Smooth muscle cell (in vitro differentiated cells): Measurements from ENCODE around the gene SLC25A38. TPM values are rescaled to one million over a fixed set of nuclear protein-coding genes. Genes with fewer than 3 reads are reported as not detected.

Experiments
- DNase-seq: peaks from one replicate; lab custom pipeline; 2025; ENCODE audit not compliant: unreplicated experiment; lab: John Stamatoyannopoulos, UW
- H2AFZ ChIP-seq: fragments of 200-600 bp; sonication (generic); 2 replicates; pipeline ENCODE4 v1.6.0; 2016; ENCODE audit warnings: antibody characterized with exemption, low read depth, mild to moderate bottlenecking
- H3F3A ChIP-seq: fragments of 200-600 bp; sonication (generic); 2 replicates; pipeline ENCODE4 v1.6.0; 2017; ENCODE audit warnings: antibody characterized with exemption, low read depth
- H3K27ac ChIP-seq: fragments of 200-600 bp; sonication (generic); 2 replicates; pipeline ENCODE4 v1.5.1; 2016; ENCODE audit warnings: low read depth, mild to moderate bottlenecking
- H3K27me3 ChIP-seq: fragments of 200-600 bp; sonication (generic); 2 replicates; pipeline ENCODE4 v1.6.1; 2016; ENCODE audit warnings: low read depth, mild to moderate bottlenecking
- H3K36me3 ChIP-seq: fragments of 200-600 bp; sonication (generic); 2 replicates; pipeline ENCODE4 v1.5.1; 2016; ENCODE audit warnings: low read depth
- H3K4me1 ChIP-seq: fragments of 200-600 bp; sonication (generic); 2 replicates; pipeline ENCODE4 v1.5.1; 2016; ENCODE audit warnings: low read depth
- H3K4me2 ChIP-seq: fragments of 200-600 bp; sonication (generic); 2 replicates; pipeline ENCODE4 v1.6.0; 2016; ENCODE audit warnings: mild to moderate bottlenecking
- H3K4me3 ChIP-seq: fragments of 200-600 bp; sonication (generic); 2 replicates; pipeline ENCODE4 v1.5.1; 2016; ENCODE audit warnings: mild to moderate bottlenecking
- H3K79me2 ChIP-seq: fragments of 200-600 bp; sonication (generic); 2 replicates; pipeline ENCODE4 v1.6.0; 2016; ENCODE audit warnings: low read depth, mild to moderate bottlenecking
- H3K9ac ChIP-seq: fragments of 200-600 bp; sonication (generic); 2 replicates; pipeline ENCODE4 v1.6.0; 2016; ENCODE audit warnings: low read depth
- H3K9me3 ChIP-seq: fragments of 200-600 bp; sonication (generic); replicated peaks from 2 replicates; pipeline ENCODE4 v1.5.1; 2016; ENCODE audit warnings: low read depth
- H4K20me1 ChIP-seq: fragments of 200-600 bp; sonication (generic); 2 replicates; pipeline ENCODE4 v1.6.0; 2016; ENCODE audit warnings: low read depth
- CTCF ChIP-seq: fragments of 200-600 bp; sonication (generic); IDR thresholded peaks from 2 replicates; pipeline ENCODE4 v1.5.1; 2017; ENCODE audit warnings: borderline replicate concordance, mild to moderate bottlenecking, antibody characterized with exemption; ENCODE audit not compliant: insufficient read depth, poor library complexity, severe bottlenecking
- WGBS: methylation state at CpG from one replicate; pipeline ENCODE4 v1.1.7; 2016; ENCODE audit warnings: low lambda C conversion rate; 5-methylcytosine and 5-hydroxymethylcytosine counted together
- polyA plus RNA-seq: library from polyadenylated mRNA; unstranded; fragments of >200 nt; fragmentation: Nextera tagmentation; extraction: Ambion mirVana; gene quantifications from 2 replicates; pipeline ENCODE4 v1.2.1, GENCODE V29; 2016
- total RNA-seq: library from RNA; depleted of rRNA; stranded (reverse); fragments of >200 nt; gene quantifications from 2 replicates; pipeline ENCODE4 v1.2.3, GENCODE V29; 2014

The SLC25A38 gene
- total and polyA plus RNA-seq, 2 experiments from 2014 or later, result 19.1 to 22.2 TPM

DNA sequence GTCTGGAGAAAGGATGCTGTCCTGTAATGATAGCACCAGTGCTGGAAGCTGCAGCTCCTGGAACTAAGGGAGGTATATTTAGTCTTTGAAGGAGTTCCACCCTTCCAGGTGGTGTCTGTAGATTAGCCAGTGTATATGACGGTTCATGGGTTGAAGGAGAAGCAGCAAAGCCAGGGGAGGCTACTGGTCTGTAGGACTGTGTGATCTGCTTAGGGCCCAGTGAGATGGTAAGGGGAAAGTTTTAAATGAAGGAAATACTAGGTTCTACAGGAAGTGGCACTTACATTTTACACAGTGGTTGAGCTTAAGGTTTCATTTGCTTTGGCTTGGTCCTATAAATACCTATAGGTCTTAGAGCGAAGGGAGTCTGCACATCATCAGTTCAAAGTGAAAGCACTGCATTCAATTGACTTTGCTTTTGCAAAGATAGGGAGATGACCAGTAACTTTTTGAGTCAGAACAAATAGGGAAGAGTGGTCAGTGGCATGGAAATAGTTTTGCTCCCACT, 5.6 kb downstream of the SLC25A38 start:
- peaks cover 52% of the 10 kb centered on the region for H4K20me1 ChIP-seq
- H3K27me3 ChIP-seq, result no peaks in the 10 kb centered on the region
- no peak for TF ChIP-seq CTCF
- no peak overlapping the region for H3K4me2 ChIP-seq
- no peak overlapping the region for H3K27ac ChIP-seq
- peaks cover 5% of the 10 kb centered on the region for H3K4me1 ChIP-seq
- H2AFZ ChIP-seq, result no peak overlapping the region
- peaks cover 16% of the 10 kb centered on the region for H3K36me3 ChIP-seq
- DNase-seq, result no peak
- H3K79me2 ChIP-seq, result peaks cover 47% of the 10 kb centered on the region
- H3K9me3 ChIP-seq, result no peaks in the 10 kb centered on the region
- 90% methylated on average over 2 of the region's 2 CpGs for WGBS
- H3K4me3 ChIP-seq, result no peak overlapping the region
- H3F3A ChIP-seq, result no peaks in the 10 kb centered on the region
- H3K9ac ChIP-seq, result no peak overlapping the region

DNA sequence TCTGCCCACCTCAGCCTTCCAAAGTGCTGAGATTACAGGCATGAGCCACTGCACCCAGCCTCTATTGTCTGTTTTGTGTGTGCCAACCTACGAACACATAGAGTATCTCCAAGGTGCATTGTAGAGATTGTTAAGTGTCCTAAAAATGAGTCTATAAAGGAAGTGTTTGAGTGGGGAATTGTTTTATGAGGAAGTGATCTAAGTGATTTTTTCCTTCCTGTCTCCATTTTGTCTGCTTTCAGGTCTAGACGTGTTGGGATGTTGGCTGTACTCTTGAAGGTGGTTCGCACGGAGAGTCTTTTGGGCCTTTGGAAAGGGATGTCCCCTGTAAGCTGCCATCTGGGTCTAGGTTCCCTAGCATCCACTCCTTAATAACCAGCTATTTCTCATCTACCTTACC, 7.0 kb downstream of the SLC25A38 start:
- Histone ChIP-seq H3K79me2 (peaks cover 38% of the 10 kb centered on the region), H3K36me3 (peaks cover 16% of the 10 kb centered on the region), H3K4me3 (no peak overlapping the region), H3K27ac (no peak overlapping the region), H3F3A (no peaks in the 10 kb centered on the region), H3K9ac (no peak overlapping the region), H3K27me3 (no peaks in the 10 kb centered on the region), H3K4me1 (no peaks in the 10 kb centered on the region), H4K20me1 (peaks cover 44% of the 10 kb centered on the region), H3K4me2 (no peak overlapping the region), H3K9me3 (no peaks in the 10 kb centered on the region), H2AFZ (no peak overlapping the region)
- DNase-seq, result no peak
- 97% methylated on average over 4 of the region's 4 CpGs for WGBS
- TF ChIP-seq CTCF, result no peak

GRCh38 chr3:39396690-39397089, 13.5 kb downstream of the SLC25A38 start:
- Histone ChIP-seq H2AFZ (no peak overlapping the region), H4K20me1 (no peaks in the 10 kb centered on the region), H3K4me1 (no peaks in the 10 kb centered on the region), H3K4me2 (no peak overlapping the region), H3K4me3 (no peak overlapping the region), H3K36me3 (peaks cover 2% of the 10 kb centered on the region), H3K9me3 (no peaks in the 10 kb centered on the region), H3K9ac (no peak overlapping the region), H3K79me2 (no peaks in the 10 kb centered on the region), H3K27ac (no peak overlapping the region), H3K27me3 (no peaks in the 10 kb centered on the region), H3F3A (no peaks in the 10 kb centered on the region)
- no peak for DNase-seq
- TF ChIP-seq CTCF, result no peak
- 93% methylated on average over 3 of the region's 3 CpGs for WGBS

DNA sequence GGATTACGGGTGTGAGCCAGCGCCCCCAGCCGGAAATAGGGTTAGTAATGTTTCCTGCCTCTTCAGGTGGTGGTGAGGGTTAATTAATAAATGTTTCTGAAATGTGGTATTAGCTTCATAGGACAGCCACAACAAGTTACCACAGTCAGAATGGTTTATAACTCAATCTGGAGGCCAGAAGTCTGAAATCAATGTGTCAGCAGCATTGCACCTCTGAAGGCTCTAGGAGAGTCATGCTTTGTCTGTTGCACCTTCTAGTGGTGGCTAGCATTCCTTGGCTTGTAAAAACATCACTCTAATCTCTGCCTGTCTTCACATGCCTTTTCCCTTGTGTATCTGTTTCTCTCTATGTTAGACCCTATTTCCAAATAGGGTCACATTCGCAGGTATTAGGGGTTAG, 15.5 kb downstream of the SLC25A38 start:
- H3K4me2 ChIP-seq, result no peak overlapping the region
- H3K36me3 ChIP-seq, result no peaks in the 10 kb centered on the region
- H4K20me1 ChIP-seq, result no peaks in the 10 kb centered on the region
- H3K9me3 ChIP-seq, result no peaks in the 10 kb centered on the region
- no peaks in the 10 kb centered on the region for H3K79me2 ChIP-seq
- no peak overlapping the region for H3K4me3 ChIP-seq
- H3F3A ChIP-seq, result no peaks in the 10 kb centered on the region
- no peaks in the 10 kb centered on the region for H3K27me3 ChIP-seq
- H3K9ac ChIP-seq, result no peak overlapping the region
- TF ChIP-seq CTCF, result no peak
- DNase-seq, result no peak
- no peaks in the 10 kb centered on the region for H3K4me1 ChIP-seq
- WGBS, result 91% methylated on average over 4 of the region's 4 CpGs
- H2AFZ ChIP-seq, result no peak overlapping the region
- H3K27ac ChIP-seq, result no peak overlapping the region
